ENCODE measurements around the gene LSM8.

GRCh38 chr7:118152149-118152548 lies 31.8 kb upstream of the LSM8 start:
- TF ChIP-seq REST (IDR thresholded peaks at IDR 0.05; ENCODE audit: unreplicated experiment) (no peak), CTCF (conservative IDR thresholded peaks at IDR 0.05; ENCODE audit: low read depth in 2 of 2) (no peak)
